T-helper 2 cell treated with Interferon-gamma antibody and Interleukin-4, amounts not matched to agents 100 ng/mL and 5 ng/mL, for 36 hours (primary cell): ENCODE data around the gene SRSF8. TPM values are rescaled to one million over a fixed set of nuclear protein-coding genes. Genes with fewer than 3 reads are reported as not detected.
"Not testable (repeated sequence)": the region's sequence is repeated elsewhere in the genome, so short reads cannot be mapped to it uniquely, and the experiment has no call there.

Source experiments
- intact Hi-C: fragments of 100-400 bp; cut with micrococcal nuclease; formaldehyde crosslinking; loops from one replicate; pipeline ENCODE4 v1.15.1; 2023
- total RNA-seq: library from RNA; stranded (reverse); gene quantifications from 2 replicates; pipeline ENCODE4 v1.2.3, GENCODE V29; 2022

SRSF8 gene, protein sequence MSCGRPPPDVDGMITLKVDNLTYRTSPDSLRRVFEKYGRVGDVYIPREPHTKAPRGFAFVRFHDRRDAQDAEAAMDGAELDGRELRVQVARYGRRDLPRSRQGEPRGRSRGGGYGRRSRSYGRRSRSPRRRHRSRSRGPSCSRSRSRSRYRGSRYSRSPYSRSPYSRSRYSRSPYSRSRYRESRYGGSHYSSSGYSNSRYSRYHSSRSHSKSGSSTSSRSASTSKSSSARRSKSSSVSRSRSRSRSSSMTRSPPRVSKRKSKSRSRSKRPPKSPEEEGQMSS
- total RNA-seq: 33.3 and 33.4 TPM in 2 replicates

DNA sequence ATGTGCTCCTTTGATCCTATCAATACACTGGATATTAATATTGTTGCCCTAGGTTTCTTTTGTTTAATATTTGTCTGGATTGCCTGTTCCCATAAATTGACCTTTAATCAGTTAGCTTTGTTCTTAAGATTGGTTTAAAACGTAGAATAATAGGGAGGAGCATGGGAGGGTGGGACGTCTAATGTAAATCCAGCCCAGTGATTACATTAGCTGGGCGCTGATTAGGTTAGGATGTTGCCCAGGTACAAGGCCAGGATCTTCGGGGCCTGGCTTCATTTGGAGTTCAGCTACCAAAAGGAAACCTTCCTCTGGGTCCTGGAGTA is at the start of gene SRSF8:
SRSF8 (plus strand) TSS at position 204 of the 323 bp plus-strand sequence. CDS start 308 bp downstream, outside the sequence.
- intact Hi-C loops: loop anchor here (1.0 to 10.0 kb wide), 6 partner anchors 93 to 1869 kb away; partner anchors contain the start of genes AMOTL1, ANKRD49, CWC15 and KDM4D

DNA sequence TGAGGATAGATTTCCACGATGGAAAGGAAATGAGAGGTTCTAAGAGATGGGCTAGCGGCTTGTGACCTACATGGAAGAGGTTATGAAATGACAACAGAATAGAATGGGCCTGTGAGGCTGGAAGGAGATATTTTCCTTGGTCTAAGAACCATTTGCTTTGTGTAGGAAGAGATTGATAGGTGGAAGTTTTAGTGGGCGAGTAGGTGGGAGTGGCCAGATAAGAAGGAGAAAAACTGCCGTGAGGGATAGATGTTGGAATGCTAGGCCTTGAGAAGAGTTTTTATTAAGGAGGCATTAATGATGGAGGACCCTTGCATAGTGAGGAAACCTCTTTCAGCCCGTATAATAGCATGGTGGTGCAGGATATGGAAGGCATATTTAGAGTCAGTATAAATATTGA is 45.3 kb upstream of the SRSF8 start:
- intact Hi-C loops: not testable (repeated sequence)

DNA sequence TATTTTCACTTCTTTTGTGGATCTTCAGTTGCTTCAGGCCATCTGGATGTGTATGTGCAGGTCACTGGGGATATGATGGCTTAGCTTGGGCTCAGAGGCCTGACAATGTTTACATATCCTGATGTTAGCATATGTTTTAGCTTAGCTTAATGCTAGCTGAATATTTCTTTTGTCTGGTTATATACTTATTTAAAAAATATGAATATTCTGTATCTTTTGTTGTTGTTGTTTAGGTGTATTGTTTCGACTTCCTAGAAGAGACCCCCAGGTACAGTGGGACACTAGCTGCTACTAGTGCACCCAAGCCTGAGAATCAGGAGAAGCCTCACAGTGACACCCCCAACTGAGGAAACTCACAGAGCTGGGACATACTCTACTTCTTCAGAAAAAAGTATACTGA is 41.8 kb upstream of the SRSF8 start, which contains the start of gene KDM4E:
KDM4E (plus strand) TSS at position 301 of the 400 bp plus-strand sequence. CDS start 300 bp downstream, outside the sequence.
- intact Hi-C loops: no loop called here

DNA sequence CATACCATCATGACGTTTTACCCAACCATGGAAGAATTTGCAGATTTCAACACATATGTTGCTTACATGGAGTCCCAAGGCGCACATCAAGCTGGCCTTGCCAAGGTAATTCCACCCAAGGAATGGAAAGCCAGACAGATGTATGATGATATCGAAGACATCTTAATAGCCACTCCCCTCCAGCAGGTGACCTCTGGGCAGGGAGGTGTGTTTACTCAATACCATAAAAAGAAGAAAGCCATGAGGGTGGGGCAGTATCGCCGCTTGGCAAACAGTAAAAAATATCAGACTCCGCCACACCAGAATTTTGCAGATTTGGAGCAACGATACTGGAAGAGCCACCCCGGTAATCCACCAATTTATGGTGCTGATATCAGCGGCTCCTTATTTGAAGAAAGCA is 41.1 kb upstream of the SRSF8 start:
- intact Hi-C loops: not testable (repeated sequence)

DNA sequence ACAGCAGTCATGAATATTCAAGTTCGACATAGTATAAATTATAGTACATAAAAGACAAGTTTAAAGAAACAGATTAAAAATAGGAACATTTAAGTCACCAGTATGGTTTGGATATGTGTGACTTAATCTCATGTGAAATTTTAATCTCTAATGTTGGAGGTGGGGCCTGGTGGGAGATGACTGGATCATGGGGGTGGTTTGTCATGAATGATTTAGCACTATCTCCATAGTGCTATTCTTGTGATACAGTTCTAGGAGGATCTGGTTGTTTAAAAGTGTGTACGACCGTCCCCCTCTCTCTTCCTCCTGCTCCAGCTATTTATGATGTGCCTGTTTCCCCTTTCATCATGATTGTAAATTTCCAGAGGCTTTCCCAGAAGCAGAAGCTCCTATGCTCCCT is 38.4 kb upstream of the SRSF8 start:
- intact Hi-C loops: no loop called here

DNA sequence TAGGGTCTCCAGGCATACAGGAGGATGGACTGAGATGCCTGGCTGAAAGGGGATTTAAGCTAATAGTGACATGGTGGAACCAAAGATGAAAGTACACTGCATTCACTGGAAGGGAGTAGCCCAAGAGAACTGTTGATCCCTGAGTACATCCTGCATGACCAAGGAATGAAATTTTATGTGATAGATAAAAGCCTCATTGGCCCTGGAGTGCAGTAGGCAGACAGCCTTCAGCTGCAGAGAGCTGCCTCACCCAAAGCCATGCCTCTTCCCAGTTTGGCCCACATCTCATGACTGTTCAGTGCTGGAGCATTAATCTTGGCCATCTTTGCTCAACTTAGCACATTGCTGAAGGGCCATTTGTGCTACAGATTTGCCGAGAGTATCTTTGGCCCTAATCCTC is 33.7 kb upstream of the SRSF8 start:
- intact Hi-C loops: no loop called here

DNA sequence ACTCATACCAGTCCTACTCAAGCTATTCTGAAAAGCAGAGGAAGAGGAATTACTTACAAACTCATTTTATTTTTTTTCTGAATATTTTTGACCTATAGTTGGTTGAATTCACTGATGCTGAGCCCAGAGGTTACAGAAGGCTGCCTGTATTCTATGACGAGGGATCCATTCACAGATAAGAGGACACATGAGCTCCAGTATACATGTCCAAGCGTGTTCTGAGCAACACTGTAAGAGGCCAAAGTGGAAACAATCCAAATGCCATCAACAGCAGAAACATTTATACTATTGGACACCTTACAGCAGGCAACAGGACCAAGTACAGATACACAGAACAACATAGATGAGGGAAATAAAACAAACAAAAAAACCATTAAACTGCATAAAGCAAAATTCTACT is 31.4 kb upstream of the SRSF8 start:
- intact Hi-C loops: no loop called here

DNA sequence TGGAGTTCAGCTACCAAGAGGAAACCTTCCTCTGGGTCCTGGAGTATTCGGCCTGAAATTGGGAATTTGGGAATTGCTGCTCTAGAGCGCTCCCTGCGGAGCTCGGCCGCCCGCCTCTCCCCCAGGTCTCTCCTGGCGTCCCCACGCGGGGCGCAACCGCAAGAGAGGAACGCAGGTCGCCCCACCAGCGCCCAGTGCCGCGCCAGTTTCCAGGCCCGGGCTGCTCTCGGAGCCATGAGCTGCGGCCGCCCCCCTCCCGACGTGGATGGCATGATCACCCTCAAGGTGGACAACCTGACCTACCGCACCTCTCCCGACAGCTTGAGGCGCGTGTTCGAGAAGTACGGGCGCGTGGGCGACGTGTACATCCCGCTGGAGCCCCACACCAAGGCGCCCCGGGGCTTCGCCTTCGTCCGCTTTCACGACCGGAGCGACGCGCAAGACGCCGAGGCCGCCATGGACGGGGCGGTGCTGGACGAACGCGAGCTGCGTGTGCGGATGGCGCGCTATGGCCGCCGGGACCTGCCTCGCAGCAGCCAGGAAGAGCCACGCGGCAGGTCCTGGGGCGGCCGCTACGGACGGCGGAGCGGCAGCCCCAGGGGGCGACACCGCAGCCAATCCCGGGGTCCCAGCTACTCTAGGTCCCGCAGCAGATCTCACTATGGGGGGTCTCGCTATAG is 29.2 kb upstream of the SRSF8 start:
- intact Hi-C loops: not testable (repeated sequence)

DNA sequence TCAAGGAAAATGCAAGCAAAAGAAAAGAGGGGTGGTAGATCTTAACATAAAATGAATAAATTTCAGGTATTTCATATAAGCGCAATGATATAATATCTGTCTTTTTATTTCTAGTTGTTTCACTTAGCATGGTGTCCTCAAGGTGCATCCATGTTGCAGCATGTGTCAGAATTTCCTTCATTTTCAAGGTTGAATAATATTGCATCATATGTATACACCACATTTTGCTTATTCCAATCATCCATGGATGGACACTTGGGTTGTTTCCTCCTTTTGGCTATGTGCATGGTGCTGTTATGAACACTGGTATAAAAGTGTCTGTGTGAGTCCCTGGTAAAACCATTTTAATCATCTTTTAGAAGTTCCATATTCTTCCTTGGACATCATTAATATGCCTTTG is 24.5 kb upstream of the SRSF8 start:
- intact Hi-C loops: no loop called here

DNA sequence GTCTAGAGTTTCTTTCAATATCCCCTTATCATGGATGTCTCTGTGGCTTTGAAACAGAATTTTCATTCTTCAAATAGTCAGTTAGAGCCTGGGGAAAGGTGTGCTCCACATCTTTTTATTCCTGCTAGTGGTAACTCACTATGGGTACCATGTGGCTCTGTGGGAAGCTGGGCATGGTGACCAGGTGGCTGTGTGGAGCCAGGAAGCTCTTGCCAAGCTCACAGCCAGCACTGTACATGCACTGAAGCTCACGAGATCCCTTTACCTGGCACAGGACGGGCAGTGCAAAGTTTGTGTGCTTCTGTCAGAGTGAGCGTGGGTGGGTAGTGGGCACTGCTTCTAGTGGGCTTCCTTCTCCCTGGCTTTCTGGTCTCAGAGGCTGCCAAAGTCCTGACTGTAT is 23.8 kb upstream of the SRSF8 start:
- intact Hi-C loops: no loop called here

DNA sequence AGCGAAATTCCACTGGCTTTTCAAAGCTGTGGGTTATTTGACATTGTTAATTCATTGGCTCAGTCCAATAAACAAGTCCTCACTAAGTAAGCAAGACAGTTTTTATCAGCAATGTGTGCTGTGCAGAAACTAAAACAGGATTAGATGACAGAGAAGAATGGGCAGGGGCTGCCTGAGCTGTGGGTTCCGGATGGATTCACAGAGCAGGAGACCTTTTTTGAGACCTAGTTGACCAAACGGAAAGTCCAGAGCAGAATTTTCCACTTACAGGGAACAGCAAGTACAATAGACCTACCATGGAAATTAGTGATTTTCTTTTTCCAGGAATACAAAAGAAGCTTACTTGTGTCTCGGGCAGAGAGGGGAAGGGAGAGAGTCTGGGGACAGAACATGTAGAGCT is 22.7 kb upstream of the SRSF8 start:
- intact Hi-C loops: no loop called here

DNA sequence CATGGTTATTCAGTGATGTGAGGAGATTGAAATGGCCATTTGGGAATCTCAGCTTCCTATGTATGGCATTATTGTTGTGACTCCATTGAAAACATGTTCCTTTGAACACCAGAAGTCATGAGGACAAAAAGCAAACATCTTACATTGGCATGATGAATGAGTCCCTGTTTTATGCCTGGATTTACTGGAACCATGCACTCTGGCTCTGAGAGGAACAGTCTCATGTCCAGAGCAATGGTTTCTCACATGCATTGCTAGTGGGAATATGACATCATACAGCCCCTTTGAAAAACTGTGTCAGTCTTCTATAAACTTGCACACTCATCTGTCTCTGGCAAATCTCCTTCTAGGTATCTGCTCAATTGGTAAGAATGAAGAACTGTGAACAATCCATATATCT is 20.9 kb upstream of the SRSF8 start:
- intact Hi-C loops: no loop called here

DNA sequence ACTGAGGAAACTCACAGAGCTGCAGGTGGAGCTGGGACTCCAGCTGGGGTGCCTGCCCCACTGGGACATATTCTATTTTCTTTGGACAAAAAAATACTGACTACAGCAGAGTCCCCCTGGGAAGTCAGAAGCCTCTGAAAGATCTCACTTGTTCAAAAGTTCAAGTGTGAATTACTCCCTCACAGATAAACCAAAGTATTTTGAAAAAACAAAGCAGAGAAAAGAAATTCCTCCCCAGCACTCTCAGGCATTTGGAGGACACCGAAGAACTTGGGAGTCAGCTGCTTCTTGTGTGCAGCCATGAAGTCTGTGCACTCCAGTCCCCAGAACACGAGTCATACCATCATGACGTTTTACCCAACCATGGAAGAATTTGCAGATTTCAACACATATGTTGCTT is 17.6 kb upstream of the SRSF8 start, which contains the start of gene KDM4F:
KDM4F (plus strand) TSS at position 301 of the 400 bp plus-strand sequence.
- intact Hi-C loops: not testable (repeated sequence)

DNA sequence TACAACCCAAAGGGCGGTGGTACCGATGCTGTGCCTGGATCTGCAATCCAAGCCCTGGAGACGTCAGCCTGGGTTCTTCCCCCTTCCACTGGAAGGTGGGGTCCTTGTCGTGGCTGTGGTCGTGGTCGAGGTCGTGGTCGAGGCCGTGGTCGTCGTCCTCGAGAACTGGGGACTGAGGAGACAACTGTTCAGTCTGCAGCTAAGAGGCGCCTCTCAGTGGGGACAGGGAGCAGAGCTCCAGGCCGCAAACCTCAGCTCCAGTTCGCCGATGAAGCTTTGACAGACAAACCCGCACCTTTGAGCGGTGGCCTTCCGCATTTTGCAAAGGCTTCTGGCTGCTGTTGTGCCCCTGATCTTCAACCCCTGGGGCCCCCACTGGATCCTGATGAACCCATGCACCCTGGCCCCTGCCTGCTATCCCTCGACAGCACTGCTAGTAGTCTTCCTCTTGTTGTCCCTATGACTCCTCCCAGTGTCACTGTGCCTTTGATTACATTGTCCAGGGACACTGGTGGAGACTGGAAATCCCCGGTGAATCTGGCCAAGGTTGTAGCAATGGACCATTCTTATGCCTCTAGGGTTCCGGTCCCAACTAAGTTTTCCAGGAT is 16.0 kb upstream of the SRSF8 start:
- intact Hi-C loops: no loop called here

DNA sequence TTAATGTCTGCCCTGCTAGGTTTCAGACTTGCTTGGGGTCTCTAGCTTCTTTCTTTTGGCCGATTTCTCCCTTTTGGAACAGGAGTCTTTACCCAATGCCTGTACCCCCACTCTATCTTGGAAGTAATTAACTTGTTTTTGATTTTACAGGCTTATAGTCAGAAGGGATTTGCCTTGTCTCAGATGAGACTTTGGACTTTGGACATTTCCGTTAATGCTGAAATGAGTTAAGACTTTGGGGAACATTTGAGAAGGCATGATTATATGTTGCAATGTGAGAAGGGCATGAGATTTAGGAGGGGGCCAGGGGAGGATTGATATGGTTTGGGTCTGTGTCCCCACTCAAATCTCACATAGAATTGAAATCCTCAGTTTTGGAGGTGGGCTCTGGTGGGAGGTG is 12.4 kb upstream of the SRSF8 start:
- intact Hi-C loops: no loop called here

DNA sequence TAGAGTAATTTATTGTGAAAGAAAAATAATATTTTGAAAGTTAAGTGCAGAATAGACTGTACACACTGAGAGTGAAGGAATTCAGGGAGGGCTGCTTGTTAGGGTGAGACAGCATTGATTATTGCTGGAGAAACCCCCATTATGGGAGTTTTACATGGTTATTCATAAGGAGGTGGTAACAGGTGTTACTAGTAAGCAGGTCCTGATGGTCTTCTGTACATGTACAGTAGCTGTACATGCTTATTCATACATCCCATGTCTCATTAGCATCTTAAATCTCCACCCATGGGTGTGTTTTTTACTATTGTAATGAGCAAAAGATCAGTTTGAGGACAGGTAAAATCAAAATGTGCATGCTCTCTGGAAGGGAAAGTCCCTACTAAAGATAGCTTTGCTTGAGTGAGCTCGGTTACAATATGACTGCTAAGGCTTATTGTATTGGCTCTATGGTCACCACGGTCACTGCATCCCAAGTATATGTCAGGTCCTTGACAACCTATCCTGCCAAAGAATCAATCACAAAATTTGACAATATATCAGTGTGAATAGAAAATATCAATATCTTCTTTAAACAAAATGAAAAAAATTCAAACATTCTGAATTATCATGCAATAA is 11.3 kb upstream of the SRSF8 start:
- intact Hi-C loops: no loop called here

DNA sequence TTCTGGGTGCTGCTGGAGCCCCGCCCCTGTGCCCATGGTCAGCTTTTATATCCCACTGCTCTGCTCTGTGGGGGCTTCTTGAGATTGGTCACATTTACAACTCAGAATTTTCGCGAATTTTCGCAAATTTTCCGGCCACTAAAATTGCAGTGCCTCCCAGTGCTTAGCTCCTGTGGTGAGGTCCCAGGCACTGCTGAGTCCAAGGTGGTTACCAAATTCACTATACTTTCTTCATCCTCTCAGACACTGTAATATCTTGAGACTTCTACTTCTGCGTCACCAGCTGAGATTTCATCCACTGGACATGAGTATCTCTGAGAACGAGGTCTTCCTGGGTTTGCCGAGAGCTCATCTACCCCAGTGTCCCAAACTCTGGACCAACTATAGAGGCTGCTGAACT is 8.8 kb upstream of the SRSF8 start:
- intact Hi-C loops: no loop called here

DNA sequence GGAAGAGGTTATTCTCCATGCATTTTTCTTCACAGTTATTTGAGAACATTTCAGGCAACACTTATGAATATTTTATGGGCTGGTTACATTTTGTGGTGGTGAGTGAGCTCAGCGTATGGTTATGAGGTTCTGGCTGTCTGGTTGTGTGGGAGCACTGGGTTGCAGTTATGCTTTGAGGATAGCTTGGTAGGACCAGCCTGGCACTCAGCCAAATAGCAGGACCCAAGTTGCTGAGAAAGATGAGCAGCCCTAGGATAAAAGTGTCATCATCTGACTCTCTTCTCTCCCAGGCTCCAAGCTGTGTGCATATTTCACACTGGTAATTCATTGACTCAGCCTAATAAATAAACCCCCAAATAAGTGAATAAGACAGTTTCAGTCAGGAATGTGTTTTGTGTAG is 8.1 kb upstream of the SRSF8 start:
- intact Hi-C loops: no loop called here

DNA sequence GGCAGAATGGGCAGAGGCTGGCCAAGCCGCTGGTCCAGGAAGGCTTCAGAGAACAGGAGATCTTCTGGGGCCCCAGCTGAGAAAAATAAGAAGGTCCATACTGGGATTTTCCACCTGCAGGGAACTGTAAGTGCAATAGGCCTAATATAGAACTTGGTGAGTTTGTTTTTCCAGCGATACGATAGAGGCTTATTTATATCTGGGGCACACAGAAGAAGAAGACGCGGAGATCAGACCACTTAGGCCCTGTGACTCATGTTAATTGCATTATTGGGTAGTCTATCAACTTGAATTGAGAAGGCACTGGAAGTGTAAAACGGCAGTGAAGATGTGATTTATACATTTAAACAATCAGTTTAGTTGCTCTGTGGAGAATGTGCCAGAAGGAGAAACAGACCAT is 7.7 kb upstream of the SRSF8 start:
- intact Hi-C loops: no loop called here

DNA sequence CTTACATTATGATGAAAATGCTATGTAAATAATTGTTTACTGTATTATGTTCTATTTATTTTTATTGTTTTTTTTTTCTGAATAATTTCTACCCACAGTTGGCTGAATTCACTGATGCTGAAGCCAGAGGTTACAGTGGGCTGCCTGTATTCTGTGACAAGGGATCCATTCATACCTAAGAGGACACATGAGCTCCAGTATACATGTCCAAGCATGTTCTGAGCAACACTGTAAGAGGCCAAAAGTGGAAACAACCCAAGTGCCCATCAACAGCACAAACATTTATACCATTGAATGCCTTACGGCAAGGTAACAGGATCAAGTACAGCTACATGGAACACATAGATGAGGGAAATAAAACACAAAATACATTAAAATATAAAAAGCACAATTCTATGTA is 1.4 kb upstream of the SRSF8 start:
- intact Hi-C loops: loop anchor here (5.0 to 10.0 kb wide), 5 partner anchors 301 to 1868 kb away; partner anchors contain the start of genes AMOTL1, ANKRD49, MRE11 and PANX1

DNA sequence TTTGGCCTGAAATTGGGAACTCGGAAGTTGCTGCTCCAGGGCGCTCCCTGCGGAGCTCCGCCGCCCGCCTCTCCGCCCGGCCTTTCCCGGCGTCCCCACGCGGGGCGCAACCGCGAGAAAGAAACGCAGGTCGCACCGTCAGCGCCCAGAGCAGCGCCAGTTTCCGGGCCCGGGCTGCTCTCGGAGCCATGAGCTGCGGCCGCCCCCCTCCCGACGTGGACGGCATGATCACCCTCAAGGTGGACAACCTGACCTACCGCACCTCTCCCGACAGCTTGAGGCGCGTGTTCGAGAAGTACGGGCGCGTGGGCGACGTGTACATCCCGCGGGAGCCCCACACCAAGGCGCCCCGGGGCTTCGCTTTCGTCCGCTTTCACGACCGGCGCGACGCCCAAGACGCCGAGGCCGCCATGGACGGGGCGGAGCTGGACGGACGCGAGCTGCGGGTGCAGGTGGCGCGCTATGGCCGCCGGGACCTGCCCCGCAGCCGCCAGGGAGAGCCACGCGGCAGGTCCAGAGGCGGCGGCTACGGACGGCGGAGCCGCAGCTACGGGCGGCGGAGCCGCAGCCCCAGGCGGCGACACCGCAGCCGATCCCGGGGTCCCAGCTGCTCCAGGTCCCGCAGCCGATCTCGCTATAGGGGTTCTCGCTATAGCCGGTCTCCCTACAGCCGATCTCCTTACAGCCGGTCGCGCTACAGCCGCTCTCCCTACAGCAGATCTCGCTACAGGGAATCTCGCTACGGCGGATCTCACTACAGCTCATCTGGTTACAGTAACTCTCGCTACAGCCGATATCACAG is 521 bp downstream of the SRSF8 start:
- intact Hi-C loops: loop anchor here (1.0 to 10.0 kb wide), 6 partner anchors 94 to 1870 kb away; partner anchors contain the start of genes AMOTL1, ANKRD49, CWC15 and KDM4D
